ENCODE data around the gene CLIP4. TPM values are rescaled to one million over a fixed set of nuclear protein-coding genes. Genes with fewer than 3 reads are reported as not detected.

Gene CLIP4
- total RNA-seq, 1 experiment from 2014 or later: 1.2 TPM

GRCh38 chr2:29109246-29109645 lies 6.0 kb upstream of the CLIP4 start:
- ChIA-PET CTCF (no interaction called here), POLR2A (no interaction called here)
- Mint-ChIP-seq H3K27ac (ENCODE audit: unreplicated experiment) (no peak overlapping the region), H3K27me3 (ENCODE audit: insufficient read depth, unreplicated experiment) (no peaks in the 10 kb centered on the region), H3K4me1 (ENCODE audit: low read depth, unreplicated experiment) (no peaks in the 10 kb centered on the region), H3K4me3 (ENCODE audit: unreplicated experiment) (no peak overlapping the region), H3K9me3 (ENCODE audit: unreplicated experiment) (peaks cover under 1% of the 10 kb centered on the region), H3K36me3 (ENCODE audit: insufficient read depth, unreplicated experiment) (no peaks in the 10 kb centered on the region)
- Histone ChIP-seq H3K4me1 (no peaks in the 10 kb centered on the region), H3K4me3 (ENCODE audit: low read depth, low read length) (no peak overlapping the region), H3K36me3 (ENCODE audit: control insufficient read depth, insufficient read depth, low read length) (no peaks in the 10 kb centered on the region), H3K9me3 (no peaks in the 10 kb centered on the region), H3K27me3 (replicated peaks; ENCODE audit: control insufficient read depth, insufficient read depth, low read length) (no peaks in the 10 kb centered on the region)
- BruUV-seq (replicated peaks): no TSS peak
- intact Hi-C loops (cut with micrococcal nuclease; ENCODE audit: unreplicated experiment): loop anchor here (5.0 kb wide), 1 partner anchor 88 kb away; no protein-coding TSS in a partner anchor
- TF ChIP-seq CTCF (IDR thresholded peaks at IDR 0.05; ENCODE audit: insufficient read depth in 1 of 2, low read depth in 1 of 2, low read length in 1 of 2, severe bottlenecking in 1 of 2, unreplicated experiment in 1 of 2): no peak
- no peak for DNase-seq

GRCh38 chr2:29110916-29111535 lies 4.2 kb upstream of the CLIP4 start:
- ChIA-PET POLR2A (no interaction called here), CTCF (no interaction called here)
- intact Hi-C loops (cut with micrococcal nuclease; ENCODE audit: unreplicated experiment): no loop called here
- no peak overlapping the region for H3K27ac Mint-ChIP-seq (ENCODE audit: unreplicated experiment)
- Histone ChIP-seq H3K4me1 (no peaks in the 10 kb centered on the region), H3K27me3 (replicated peaks; ENCODE audit: control insufficient read depth, insufficient read depth, low read length) (no peaks in the 10 kb centered on the region), H3K36me3 (ENCODE audit: control insufficient read depth, insufficient read depth, low read length) (no peaks in the 10 kb centered on the region), H3K9me3 (no peaks in the 10 kb centered on the region), H3K4me3 (ENCODE audit: low read depth, low read length) (no peak overlapping the region)
- H3K4me1 Mint-ChIP-seq (ENCODE audit: low read depth, unreplicated experiment): no peaks in the 10 kb centered on the region
- no peak overlapping the region for H3K4me3 Mint-ChIP-seq (ENCODE audit: unreplicated experiment)
- no peaks in the 10 kb centered on the region for H3K36me3 Mint-ChIP-seq (ENCODE audit: insufficient read depth, unreplicated experiment)
- no peaks in the 10 kb centered on the region for H3K27me3 Mint-ChIP-seq (ENCODE audit: insufficient read depth, unreplicated experiment)
- no peak for DNase-seq
- no peak for TF ChIP-seq CTCF (IDR thresholded peaks at IDR 0.05; ENCODE audit: insufficient read depth in 1 of 2, low read depth in 1 of 2, low read length in 1 of 2, severe bottlenecking in 1 of 2, unreplicated experiment in 1 of 2)
- H3K9me3 Mint-ChIP-seq (ENCODE audit: unreplicated experiment): peaks cover 8% of the 10 kb centered on the region
- no TSS peak for BruUV-seq (replicated peaks)

- H3K4me1 ChIP-seq: no peaks in the 10 kb centered on the region
- H3K9me3 Mint-ChIP-seq (ENCODE audit: unreplicated experiment): peaks cover 8% of the 10 kb centered on the region
- ChIA-PET CTCF (no interaction called here), POLR2A (no interaction called here)
- no peaks in the 10 kb centered on the region for H3K36me3 Mint-ChIP-seq (ENCODE audit: insufficient read depth, unreplicated experiment)
- H3K4me1 Mint-ChIP-seq (ENCODE audit: low read depth, unreplicated experiment): peaks cover 3% of the 10 kb centered on the region
- no peaks in the 10 kb centered on the region for H3K27me3 ChIP-seq (replicated peaks; ENCODE audit: control insufficient read depth, insufficient read depth, low read length)
- no peak overlapping the region for H3K27ac Mint-ChIP-seq (ENCODE audit: unreplicated experiment)
- H3K4me3 Mint-ChIP-seq (ENCODE audit: unreplicated experiment): no peak overlapping the region
- no peaks in the 10 kb centered on the region for H3K27me3 Mint-ChIP-seq (ENCODE audit: insufficient read depth, unreplicated experiment)
- H3K36me3 ChIP-seq (ENCODE audit: control insufficient read depth, insufficient read depth, low read length): no peaks in the 10 kb centered on the region
- no peak for DNase-seq
- no peak overlapping the region for H3K4me3 ChIP-seq (ENCODE audit: low read depth, low read length)
- BruUV-seq (replicated peaks): no TSS peak
- no peaks in the 10 kb centered on the region for H3K9me3 ChIP-seq
- intact Hi-C loops (cut with micrococcal nuclease; ENCODE audit: unreplicated experiment): no loop called here
- no peak for TF ChIP-seq CTCF (IDR thresholded peaks at IDR 0.05; ENCODE audit: insufficient read depth in 1 of 2, low read depth in 1 of 2, low read length in 1 of 2, severe bottlenecking in 1 of 2, unreplicated experiment in 1 of 2)
Observed at GRCh38 chr2:29112379-29112778, 2.8 kb upstream of the CLIP4 start.

All from Caco-2 (cell line).